ENCODE results near the gene TMEM81.

- no peak for TF ChIP-seq CTCF (IDR thresholded peaks at IDR 0.05)
- no peak for TF ChIP-seq EP300 (IDR thresholded peaks at IDR 0.05)
Observed at GRCh38 chr1:205124726-205125125, 40.5 kb upstream of the TMEM81 start.
